Karpas-422 (cell line): Measurements from ENCODE around the gene SRP19. TPM values are rescaled to one million over a fixed set of nuclear protein-coding genes. Genes with fewer than 3 reads are reported as not detected.
A peak's percentile ranks its signal among the peaks of the same experiment; 100 is the strongest.

ENCODE experiments used
- DNase-seq: peaks from one replicate; pipeline ENCODE4 v3.0.0-alpha.2; 2015
- H2AFZ ChIP-seq: fragments of 200-600 bp; sonication (generic); 2 replicates; pipeline ENCODE4 v1.6.1; 2014; ENCODE audit warnings: antibody characterized with exemption, low read length, mixed read lengths
- H3K27ac ChIP-seq: fragments of 200-600 bp; sonication (generic); 2 replicates; pipeline ENCODE4 v1.5.1; 2014; ENCODE audit warnings: mild to moderate bottlenecking, low read length, moderate library complexity
- H3K27me3 ChIP-seq: fragments of 200-600 bp; sonication (generic); 2 replicates; pipeline ENCODE4 v1.6.1; 2014; ENCODE audit warnings: low read length, mixed read lengths
- H3K36me3 ChIP-seq: fragments of 200-600 bp; sonication (generic); 2 replicates; pipeline ENCODE4 v1.6.1; 2014; ENCODE audit warnings: low read length, mixed read lengths; ENCODE audit not compliant: insufficient read depth
- H3K4me1 ChIP-seq: fragments of 200-600 bp; sonication (generic); 2 replicates; pipeline ENCODE4 v1.6.1; 2014; ENCODE audit warnings: mild to moderate bottlenecking, low read length, mixed read lengths
- H3K4me2 ChIP-seq: fragments of 200-600 bp; sonication (generic); 2 replicates; pipeline ENCODE4 v1.6.1; 2014; ENCODE audit warnings: low read length, low read depth, mild to moderate bottlenecking; ENCODE audit not compliant: poor library complexity, severe bottlenecking
- H3K4me3 ChIP-seq: fragments of 200-600 bp; sonication (generic); 2 replicates; pipeline ENCODE4 v1.5.1; 2014; ENCODE audit warnings: mild to moderate bottlenecking, antibody characterized with exemption, low read length, mixed read lengths
- H3K79me2 ChIP-seq: fragments of 200-600 bp; sonication (generic); 2 replicates; pipeline ENCODE4 v1.6.1; 2014; ENCODE audit warnings: mild to moderate bottlenecking, low read length, mixed read lengths
- H3K9ac ChIP-seq: fragments of 200-600 bp; sonication (generic); 2 replicates; pipeline ENCODE4 v1.6.0; 2014; ENCODE audit warnings: low read length
- H3K9me2 ChIP-seq: fragments of 200-600 bp; sonication (generic), shearing (Covaris generic); replicated peaks from 2 replicates; pipeline ENCODE4 v1.6.0; 2014; ENCODE audit warnings: mild to moderate bottlenecking, low read length, moderate library complexity; ENCODE audit not compliant: insufficient read depth
- H3K9me3 ChIP-seq: fragments of 300-700, 200-600 bp; sonication (generic); 2 replicates; pipeline ENCODE4 v1.6.1; 2014; ENCODE audit warnings: low read length, mixed read lengths
- H4K20me1 ChIP-seq: fragments of 200-600 bp; sonication (generic); 2 replicates; pipeline ENCODE4 v1.6.1; 2014; ENCODE audit warnings: mild to moderate bottlenecking, antibody characterized with exemption, low read length, low read depth; ENCODE audit not compliant: insufficient read depth
- total RNA-seq: library from RNA; depleted of rRNA; stranded (reverse); fragments of >200 nt; shearing (Covaris generic); gene quantifications from 2 replicates; pipeline ENCODE4 v1.2.3, GENCODE V29; 2014; ENCODE audit warnings: low replicate concordance; rRNA removed

The SRP19 gene
- total RNA-seq, 1 experiment from 2014 or later: 72.7 TPM

- Histone ChIP-seq H3K9me2 (no peaks in the 10 kb centered on the region), H3K4me2 (no peak overlapping the region), H3K36me3 (peaks cover 62% of the 10 kb centered on the region), H3K27ac (no peak overlapping the region), H3K4me3 (no peak overlapping the region), H3K9ac (no peak overlapping the region), H3K9me3 (no peaks in the 10 kb centered on the region), H2AFZ (no peak overlapping the region), H3K4me1 (no peaks in the 10 kb centered on the region), H4K20me1 (0 out of 2 replicates have a peak, but pooled peaks cover 4% of the 10 kb centered on the region), H3K79me2 (peaks cover 88% of the 10 kb centered on the region), H3K27me3 (no peaks in the 10 kb centered on the region)
- no peak for DNase-seq
Observed at GRCh38 chr5:112910529-112910928, 49.4 kb downstream of the SRP19 start.

DNA sequence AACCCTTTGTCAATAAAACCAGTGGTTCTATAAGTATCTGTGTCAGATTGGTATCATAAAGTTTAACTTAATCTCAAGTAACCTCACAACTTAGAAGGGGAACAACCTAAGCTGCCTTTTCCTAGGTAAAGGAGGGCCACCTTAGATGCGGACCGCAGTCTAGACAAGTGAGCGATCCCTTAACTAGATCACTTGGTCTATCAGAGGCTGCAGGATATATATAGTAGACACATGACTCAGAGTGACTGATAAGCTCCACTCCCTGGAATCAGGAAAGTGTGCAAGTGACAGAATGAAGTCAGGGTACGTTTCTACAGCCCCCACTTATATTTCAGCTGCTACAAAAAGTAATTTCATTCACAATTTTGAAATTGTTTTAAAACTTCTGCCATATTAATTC is 53.5 kb downstream of the SRP19 start:
- peaks cover 30% of the 10 kb centered on the region for H3K4me1 ChIP-seq
- DNase-seq: no peak
- no peaks in the 10 kb centered on the region for H3K9me3 ChIP-seq
- H3K9me2 ChIP-seq: no peaks in the 10 kb centered on the region
- no peaks in the 10 kb centered on the region for H3K27me3 ChIP-seq
- H2AFZ ChIP-seq: no peak overlapping the region
- peaks cover 96% of the 10 kb centered on the region for H3K79me2 ChIP-seq
- H3K4me3 ChIP-seq: no peak overlapping the region
- H3K9ac ChIP-seq: no peak overlapping the region
- H3K27ac ChIP-seq: no peak overlapping the region
- no peak overlapping the region for H3K4me2 ChIP-seq
- H4K20me1 ChIP-seq: 0 out of 2 replicates have a peak, but pooled peaks cover 4% of the 10 kb centered on the region
- peaks cover 80% of the 10 kb centered on the region for H3K36me3 ChIP-seq

DNA sequence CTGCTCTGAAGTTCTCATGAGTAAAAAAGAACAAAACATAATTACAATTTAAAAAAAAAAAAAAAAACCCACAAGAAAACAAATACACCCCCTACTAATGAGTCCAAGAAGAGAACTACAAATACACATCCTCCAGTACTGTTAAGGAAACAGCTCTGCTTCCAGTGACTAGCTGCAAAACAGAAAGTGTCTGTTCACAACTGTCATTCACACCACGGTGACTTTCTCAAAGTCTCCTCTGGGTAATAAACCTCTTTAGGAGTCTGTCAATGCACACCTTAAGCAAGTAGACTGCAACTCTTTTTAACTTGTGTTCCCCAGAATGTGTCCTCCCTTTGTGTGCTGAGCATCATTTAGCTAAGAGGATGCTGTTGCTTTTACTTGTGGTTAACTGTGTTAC is 54.7 kb downstream of the SRP19 start:
- Histone ChIP-seq H3K27me3 (no peaks in the 10 kb centered on the region), H3K4me2 (no peak overlapping the region), H3K4me3 (no peak overlapping the region), H3K36me3 (peaks cover 77% of the 10 kb centered on the region), H2AFZ (no peak overlapping the region), H3K79me2 (peaks cover 98% of the 10 kb centered on the region), H3K9me3 (no peaks in the 10 kb centered on the region), H4K20me1 (0 out of 2 replicates have a peak, but pooled peaks cover 4% of the 10 kb centered on the region), H3K9ac (no peak overlapping the region), H3K4me1 (peaks cover 43% of the 10 kb centered on the region), H3K27ac (no peak overlapping the region), H3K9me2 (no peaks in the 10 kb centered on the region)
- no peak for DNase-seq

DNA sequence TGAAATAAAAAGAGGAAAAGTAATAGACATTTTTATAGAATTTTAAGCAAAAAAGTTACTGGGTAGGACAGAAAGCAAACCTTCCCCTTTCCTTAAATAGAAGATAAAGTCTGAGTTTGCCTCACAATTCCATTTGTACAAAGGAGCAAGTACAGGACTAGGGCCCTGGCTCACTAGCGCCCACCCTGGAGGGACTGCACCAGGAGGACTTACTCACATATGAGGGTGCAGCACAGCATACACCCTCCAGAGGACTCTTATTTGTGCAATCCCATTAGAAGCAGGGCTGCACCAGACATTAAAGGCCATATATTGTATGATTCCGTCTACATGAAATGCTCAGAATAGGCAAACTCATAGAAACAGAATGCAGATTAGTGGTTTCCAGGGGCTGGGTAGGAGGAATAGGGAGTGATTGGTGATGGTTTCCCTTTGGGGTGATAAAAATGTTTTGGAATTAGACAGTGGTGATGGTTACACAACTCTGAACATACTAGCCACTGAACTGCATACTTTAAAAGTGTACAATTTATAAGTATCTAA is 56.4 kb downstream of the SRP19 start:
- Histone ChIP-seq H3K9me3 (no peaks in the 10 kb centered on the region), H3K27ac (0 out of 2 replicates have a peak overlapping the region, but pooled peaks have one; percentile 2), H4K20me1 (no peaks in the 10 kb centered on the region), H3K4me3 (no peak overlapping the region), H3K27me3 (no peaks in the 10 kb centered on the region), H3K9ac (no peak overlapping the region), H3K79me2 (peaks cover 93% of the 10 kb centered on the region), H2AFZ (no peak overlapping the region), H3K4me1 (peaks cover 46% of the 10 kb centered on the region), H3K9me2 (no peaks in the 10 kb centered on the region), H3K36me3 (peaks cover 62% of the 10 kb centered on the region), H3K4me2 (peak overlapping the region; percentile 0)
- peak; percentile 67 for DNase-seq

GRCh38 chr5:112918136-112918535 is 57.0 kb downstream of the SRP19 start:
- no peak overlapping the region for H3K9ac ChIP-seq
- peak overlapping the region; percentile 0 for H3K4me2 ChIP-seq
- peaks cover 52% of the 10 kb centered on the region for H3K4me1 ChIP-seq
- no peak for DNase-seq
- no peak overlapping the region for H2AFZ ChIP-seq
- peaks cover 87% of the 10 kb centered on the region for H3K79me2 ChIP-seq
- H3K9me2 ChIP-seq: no peaks in the 10 kb centered on the region
- H3K4me3 ChIP-seq: no peak overlapping the region
- no peaks in the 10 kb centered on the region for H4K20me1 ChIP-seq
- H3K27me3 ChIP-seq: no peaks in the 10 kb centered on the region
- H3K27ac ChIP-seq: no peak overlapping the region
- no peaks in the 10 kb centered on the region for H3K9me3 ChIP-seq
- H3K36me3 ChIP-seq: peaks cover 56% of the 10 kb centered on the region

- Histone ChIP-seq H3K4me3 (no peak overlapping the region), H3K9me2 (no peaks in the 10 kb centered on the region), H3K4me1 (peaks cover 57% of the 10 kb centered on the region), H2AFZ (no peak overlapping the region), H3K9ac (no peak overlapping the region), H3K27ac (no peak overlapping the region), H3K36me3 (peaks cover 56% of the 10 kb centered on the region), H3K9me3 (no peaks in the 10 kb centered on the region), H4K20me1 (no peaks in the 10 kb centered on the region), H3K27me3 (no peaks in the 10 kb centered on the region), H3K79me2 (peaks cover 83% of the 10 kb centered on the region), H3K4me2 (no peak overlapping the region)
- DNase-seq: no peak
Observed at GRCh38 chr5:112918679-112919078, 57.6 kb downstream of the SRP19 start.

Other genes starting within 250 kb of the SRP19 start
- 76.8 and 103 TPM in 2 replicates for gene APC, start 123.4 kb upstream of the SRP19 start, total RNA-seq
- gene REEP5, start 60.9 kb downstream of the SRP19 start, total RNA-seq: 127 and 197 TPM in 2 replicates
- 74.2 and 128 TPM in 2 replicates for gene DCP2, start 115.5 kb downstream of the SRP19 start, total RNA-seq